GM23338 (cell line): Measurements from ENCODE around the gene BACE2. TPM values are rescaled to one million over a fixed set of nuclear protein-coding genes. Genes with fewer than 3 reads are reported as not detected.

Experiments
- ATAC-seq: fragments of 200-7000 bp; cut with Tn5 transposase; 3 replicates; pipeline ENCODE4 v1.9.1; 2020
- DNase-seq: peaks from one replicate; pipeline ENCODE4 v3.0.0-alpha.2; 2015; ENCODE audit warnings: low spot score
- H2AFZ ChIP-seq: fragments of 200-600 bp; sonication (generic); 2 replicates; pipeline ENCODE4 v1.8.0; 2016; ENCODE audit warnings: antibody characterized with exemption, mild to moderate bottlenecking, moderate library complexity
- H3F3A ChIP-seq: fragments of 200-600 bp; sonication (generic); replicated peaks from 2 replicates; pipeline ENCODE4 v1.8.0; 2017; ENCODE audit warnings: antibody characterized with exemption, mixed run types, low read depth
- H3K27ac ChIP-seq: fragments of 200-600 bp; sonication (generic); 2 replicates; pipeline ENCODE4 v1.6.1; 2016; ENCODE audit warnings: low read depth
- H3K27me3 ChIP-seq: fragments of 200-600 bp; sonication (generic); 2 replicates; pipeline ENCODE4 v1.8.0; 2016; ENCODE audit warnings: mild to moderate bottlenecking, mixed run types, moderate library complexity; ENCODE audit not compliant: insufficient read depth
- H3K36me3 ChIP-seq: fragments of 200-600 bp; sonication (generic); 2 replicates; pipeline ENCODE4 v1.8.0; 2016; ENCODE audit warnings: mild to moderate bottlenecking; ENCODE audit not compliant: insufficient read depth
- H3K4me1 ChIP-seq: fragments of 200-600 bp; sonication (generic); 2 replicates; pipeline ENCODE4 v1.8.0; 2016; ENCODE audit warnings: mild to moderate bottlenecking, moderate library complexity; ENCODE audit not compliant: insufficient read depth
- H3K4me2 ChIP-seq: fragments of 200-600 bp; sonication (generic); 2 replicates; pipeline ENCODE4 v1.7.1; 2017; ENCODE audit warnings: mixed run types
- H3K4me3 ChIP-seq: fragments of 200-600 bp; sonication (generic); 2 replicates; pipeline ENCODE4 v1.6.1; 2016; ENCODE audit warnings: mixed run types
- H3K79me2 ChIP-seq: fragments of 200-600 bp; sonication (generic); replicated peaks from 2 replicates; pipeline ENCODE4 v1.8.0; 2017; ENCODE audit warnings: mild to moderate bottlenecking; ENCODE audit not compliant: insufficient read depth
- H3K9me2 ChIP-seq: fragments of 200-600 bp; sonication (generic); 2 replicates; pipeline ENCODE4 v1.8.0; 2017; ENCODE audit not compliant: insufficient read depth
- H4K20me1 ChIP-seq: fragments of 200-600 bp; sonication (generic); replicated peaks from 2 replicates; pipeline ENCODE4 v1.8.0; 2017; ENCODE audit warnings: mild to moderate bottlenecking; ENCODE audit not compliant: insufficient read depth
- H3K27ac Mint-ChIP-seq: 2 replicates; pipeline ENCODE4 v1.8.0; 2020; ENCODE audit warnings: inconsistent platforms, mild to moderate bottlenecking, moderate library complexity, mixed read lengths
- H3K27me3 Mint-ChIP-seq: 3 replicates; pipeline ENCODE4 v1.8.0; 2022; ENCODE audit warnings: low read depth, mild to moderate bottlenecking, moderate library complexity, mixed read lengths, inconsistent platforms; ENCODE audit not compliant: insufficient read depth, poor library complexity
- H3K36me3 Mint-ChIP-seq: 3 replicates; pipeline ENCODE4 v1.8.0; 2021; ENCODE audit warnings: low read depth, mild to moderate bottlenecking, inconsistent platforms, moderate library complexity, mixed read lengths
- H3K4me1 Mint-ChIP-seq: 3 replicates; pipeline ENCODE4 v1.8.0; 2020; ENCODE audit warnings: mild to moderate bottlenecking, inconsistent platforms, mixed read lengths
- H3K4me3 Mint-ChIP-seq: 3 replicates; pipeline ENCODE4 v1.8.0; 2021; ENCODE audit warnings: moderate library complexity, mild to moderate bottlenecking, inconsistent platforms, mixed read lengths
- H3K9me3 Mint-ChIP-seq: 3 replicates; pipeline ENCODE4 v1.8.0; 2020; ENCODE audit warnings: moderate library complexity, mild to moderate bottlenecking, inconsistent platforms, mixed read lengths
- EZH2 ChIP-seq: fragments of 200-600 bp; sonication (generic); IDR thresholded peaks from one replicate; pipeline ENCODE4 v1.8.0; 2017; ENCODE audit warnings: antibody characterized with exemption, mild to moderate bottlenecking, low read depth; ENCODE audit not compliant: unreplicated experiment
- EZH2phosphoT487 ChIP-seq: fragments of 200-600 bp; sonication (generic); IDR thresholded peaks from one replicate; pipeline ENCODE4 v1.8.1; 2018; ENCODE audit warnings: antibody characterized with exemption; ENCODE audit not compliant: unreplicated experiment
- POLR2AphosphoS5 ChIP-seq: IDR thresholded peaks from 2 replicates; pipeline ENCODE4 v1.6.1; 2016; ENCODE audit warnings: antibody characterized with exemption, low read depth
- STAT1 ChIP-seq: IDR thresholded peaks from one replicate; pipeline ENCODE4 v1.6.1; 2016; ENCODE audit warnings: antibody characterized with exemption; ENCODE audit not compliant: unreplicated experiment
- polyA plus RNA-seq: library from polyadenylated mRNA; unstranded; fragments of >200 nt; fragmentation: Nextera tagmentation; extraction: Ambion mirVana; gene quantifications from 2 replicates; pipeline ENCODE4 v1.2.1, GENCODE V29; 2016
- total RNA-seq: library from RNA; depleted of rRNA; stranded (reverse); fragments of >200 nt; shearing (Covaris generic); gene quantifications from 2 replicates; pipeline ENCODE4 v1.2.3, GENCODE V29; 2014
- TF ChIP-seq, protein P1 (sequence below): fragments of 250-450 bp; sonication (Bioruptor Pico); IDR thresholded peaks from 2 replicates; pipeline ENCODE4 v1.5.0; 2020; ENCODE audit warnings: mild to moderate bottlenecking, moderate library complexity
- TF ChIP-seq, protein P2 (sequence below): IDR thresholded peaks from 2 replicates; pipeline ENCODE4 v1.6.1; 2016; ENCODE audit warnings: antibody characterized with exemption

The BACE2 gene
- total and polyA plus RNA-seq, 2 experiments from 2014 or later, result 3.5 to 6.8 TPM

DNA sequence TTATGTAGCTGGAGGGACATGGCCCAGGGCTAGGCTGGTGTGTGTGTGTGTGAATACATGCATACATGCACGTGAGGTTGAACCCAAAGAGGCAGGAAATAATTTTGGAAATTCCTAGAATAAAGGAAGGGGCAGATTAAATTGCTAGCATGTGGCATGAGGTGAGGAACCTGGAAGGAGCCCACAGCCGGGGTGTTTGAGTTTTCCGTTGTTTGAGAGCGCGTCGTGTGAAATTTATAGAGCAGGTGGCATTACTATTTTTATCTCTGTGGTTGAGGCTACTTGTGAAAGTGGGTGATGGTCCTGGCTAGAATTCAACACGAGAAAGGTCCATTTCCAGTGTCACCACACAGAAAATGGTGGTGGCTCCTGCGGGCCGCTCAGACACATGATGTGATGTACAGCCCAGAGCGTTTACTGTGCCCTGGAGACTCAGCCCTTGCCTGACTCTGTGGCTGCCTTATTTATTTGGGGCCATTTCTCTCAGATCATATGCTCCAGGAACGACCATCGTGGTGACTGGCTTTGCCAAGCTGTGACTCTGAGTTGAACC lies 48.0 kb downstream of the BACE2 start:
- H3K27ac ChIP-seq, result no peak overlapping the region
- H3K9me2 ChIP-seq, result no peaks in the 10 kb centered on the region
- H3K79me2 ChIP-seq, result no peaks in the 10 kb centered on the region
- ATAC-seq (no peak), DNase-seq (no peak)
- no peak overlapping the region for H3K4me3 Mint-ChIP-seq
- no peaks in the 10 kb centered on the region for H3K27me3 ChIP-seq
- H3K27ac Mint-ChIP-seq, result no peak overlapping the region
- no peaks in the 10 kb centered on the region for H4K20me1 ChIP-seq
- peaks cover 6% of the 10 kb centered on the region for H3K4me1 Mint-ChIP-seq
- peaks cover 3% of the 10 kb centered on the region for H3K27me3 Mint-ChIP-seq
- no peak for TF ChIP-seq STAT1
- TF ChIP-seq, protein P1, sequence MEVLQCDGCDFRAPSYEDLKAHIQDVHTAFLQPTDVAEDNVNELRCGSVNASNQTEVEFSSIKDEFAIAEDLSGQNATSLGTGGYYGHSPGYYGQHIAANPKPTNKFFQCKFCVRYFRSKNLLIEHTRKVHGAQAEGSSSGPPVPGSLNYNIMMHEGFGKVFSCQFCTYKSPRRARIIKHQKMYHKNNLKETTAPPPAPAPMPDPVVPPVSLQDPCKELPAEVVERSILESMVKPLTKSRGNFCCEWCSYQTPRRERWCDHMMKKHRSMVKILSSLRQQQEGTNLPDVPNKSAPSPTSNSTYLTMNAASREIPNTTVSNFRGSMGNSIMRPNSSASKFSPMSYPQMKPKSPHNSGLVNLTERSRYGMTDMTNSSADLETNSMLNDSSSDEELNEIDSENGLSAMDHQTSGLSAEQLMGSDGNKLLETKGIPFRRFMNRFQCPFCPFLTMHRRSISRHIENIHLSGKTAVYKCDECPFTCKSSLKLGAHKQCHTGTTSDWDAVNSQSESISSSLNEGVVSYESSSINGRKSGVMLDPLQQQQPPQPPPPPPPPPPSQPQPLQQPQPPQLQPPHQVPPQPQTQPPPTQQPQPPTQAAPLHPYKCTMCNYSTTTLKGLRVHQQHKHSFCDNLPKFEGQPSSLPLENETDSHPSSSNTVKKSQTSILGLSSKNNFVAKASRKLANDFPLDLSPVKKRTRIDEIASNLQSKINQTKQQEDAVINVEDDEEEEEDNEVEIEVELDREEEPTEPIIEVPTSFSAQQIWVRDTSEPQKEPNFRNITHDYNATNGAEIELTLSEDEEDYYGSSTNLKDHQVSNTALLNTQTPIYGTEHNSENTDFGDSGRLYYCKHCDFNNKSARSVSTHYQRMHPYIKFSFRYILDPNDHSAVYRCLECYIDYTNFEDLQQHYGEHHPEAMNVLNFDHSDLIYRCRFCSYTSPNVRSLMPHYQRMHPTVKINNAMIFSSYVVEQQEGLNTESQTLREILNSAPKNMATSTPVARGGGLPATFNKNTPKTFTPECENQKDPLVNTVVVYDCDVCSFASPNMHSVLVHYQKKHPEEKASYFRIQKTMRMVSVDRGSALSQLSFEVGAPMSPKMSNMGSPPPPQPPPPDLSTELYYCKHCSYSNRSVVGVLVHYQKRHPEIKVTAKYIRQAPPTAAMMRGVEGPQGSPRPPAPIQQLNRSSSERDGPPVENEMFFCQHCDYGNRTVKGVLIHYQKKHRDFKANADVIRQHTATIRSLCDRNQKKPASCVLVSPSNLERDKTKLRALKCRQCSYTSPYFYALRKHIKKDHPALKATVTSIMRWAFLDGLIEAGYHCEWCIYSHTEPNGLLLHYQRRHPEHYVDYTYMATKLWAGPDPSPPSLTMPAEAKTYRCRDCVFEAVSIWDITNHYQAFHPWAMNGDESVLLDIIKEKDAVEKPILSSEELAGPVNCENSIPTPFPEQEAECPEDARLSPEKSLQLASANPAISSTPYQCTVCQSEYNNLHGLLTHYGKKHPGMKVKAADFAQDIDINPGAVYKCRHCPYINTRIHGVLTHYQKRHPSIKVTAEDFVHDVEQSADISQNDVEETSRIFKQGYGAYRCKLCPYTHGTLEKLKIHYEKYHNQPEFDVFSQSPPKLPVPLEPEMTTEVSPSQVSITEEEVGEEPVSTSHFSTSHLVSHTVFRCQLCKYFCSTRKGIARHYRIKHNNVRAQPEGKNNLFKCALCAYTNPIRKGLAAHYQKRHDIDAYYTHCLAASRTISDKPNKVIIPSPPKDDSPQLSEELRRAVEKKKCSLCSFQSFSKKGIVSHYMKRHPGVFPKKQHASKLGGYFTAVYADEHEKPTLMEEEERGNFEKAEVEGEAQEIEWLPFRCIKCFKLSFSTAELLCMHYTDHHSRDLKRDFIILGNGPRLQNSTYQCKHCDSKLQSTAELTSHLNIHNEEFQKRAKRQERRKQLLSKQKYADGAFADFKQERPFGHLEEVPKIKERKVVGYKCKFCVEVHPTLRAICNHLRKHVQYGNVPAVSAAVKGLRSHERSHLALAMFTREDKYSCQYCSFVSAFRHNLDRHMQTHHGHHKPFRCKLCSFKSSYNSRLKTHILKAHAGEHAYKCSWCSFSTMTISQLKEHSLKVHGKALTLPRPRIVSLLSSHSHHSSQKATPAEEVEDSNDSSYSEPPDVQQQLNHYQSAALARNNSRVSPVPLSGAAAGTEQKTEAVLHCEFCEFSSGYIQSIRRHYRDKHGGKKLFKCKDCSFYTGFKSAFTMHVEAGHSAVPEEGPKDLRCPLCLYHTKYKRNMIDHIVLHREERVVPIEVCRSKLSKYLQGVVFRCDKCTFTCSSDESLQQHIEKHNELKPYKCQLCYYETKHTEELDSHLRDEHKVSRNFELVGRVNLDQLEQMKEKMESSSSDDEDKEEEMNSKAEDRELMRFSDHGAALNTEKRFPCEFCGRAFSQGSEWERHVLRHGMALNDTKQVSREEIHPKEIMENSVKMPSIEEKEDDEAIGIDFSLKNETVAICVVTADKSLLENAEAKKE (CRISPR knock-in tag), result no peak
- TF ChIP-seq, protein P2, sequence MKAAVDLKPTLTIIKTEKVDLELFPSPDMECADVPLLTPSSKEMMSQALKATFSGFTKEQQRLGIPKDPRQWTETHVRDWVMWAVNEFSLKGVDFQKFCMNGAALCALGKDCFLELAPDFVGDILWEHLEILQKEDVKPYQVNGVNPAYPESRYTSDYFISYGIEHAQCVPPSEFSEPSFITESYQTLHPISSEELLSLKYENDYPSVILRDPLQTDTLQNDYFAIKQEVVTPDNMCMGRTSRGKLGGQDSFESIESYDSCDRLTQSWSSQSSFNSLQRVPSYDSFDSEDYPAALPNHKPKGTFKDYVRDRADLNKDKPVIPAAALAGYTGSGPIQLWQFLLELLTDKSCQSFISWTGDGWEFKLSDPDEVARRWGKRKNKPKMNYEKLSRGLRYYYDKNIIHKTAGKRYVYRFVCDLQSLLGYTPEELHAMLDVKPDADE, result no peak
- TF ChIP-seq EZH2, result no peak
- no peak for TF ChIP-seq POLR2AphosphoS5
- TF ChIP-seq EZH2phosphoT487, result no peak
- no peaks in the 10 kb centered on the region for H3K9me3 Mint-ChIP-seq
- H3K4me3 ChIP-seq, result no peak overlapping the region
- H3F3A ChIP-seq, result no peaks in the 10 kb centered on the region
- no peaks in the 10 kb centered on the region for H3K4me1 ChIP-seq
- H3K36me3 ChIP-seq, result no peaks in the 10 kb centered on the region
- H3K4me2 ChIP-seq, result no peak overlapping the region
- no peak overlapping the region for H2AFZ ChIP-seq
- H3K36me3 Mint-ChIP-seq, result no peaks in the 10 kb centered on the region
